ENCODE results near the gene GMCL2. TPM values are rescaled to one million over a fixed set of nuclear protein-coding genes. Genes with fewer than 3 reads are reported as not detected.

The GMCL2 gene
- total RNA-seq, 1 experiment from 2014 or later: not detected

DNA sequence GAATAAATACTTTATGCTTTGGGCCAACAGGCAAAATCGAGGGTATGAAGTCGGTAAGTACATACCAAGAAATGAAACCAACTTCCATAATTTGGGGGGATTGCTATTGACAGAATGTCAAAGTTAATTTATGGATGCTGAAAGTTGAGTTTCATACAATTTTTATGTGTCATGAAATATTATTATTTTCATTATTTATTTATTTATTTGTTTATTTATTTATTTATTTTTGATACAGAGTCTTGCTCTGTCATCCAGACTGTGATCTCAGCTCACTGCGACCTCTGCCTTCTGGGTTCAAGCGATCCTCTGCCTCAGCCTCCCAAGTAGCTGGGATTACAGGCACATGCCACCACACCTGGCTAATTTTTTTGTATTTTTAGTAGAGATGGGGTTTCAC is 4.5 kb upstream of the GMCL2 start:
- no peak overlapping the region for H2AFZ ChIP-seq (ENCODE audit: low read length)
- H3K4me1 Mint-ChIP-seq: peaks cover 21% of the 10 kb centered on the region in 2 experiments
- peaks cover 11% of the 10 kb centered on the region for H3K27me3 Mint-ChIP-seq (ENCODE audit: low read depth)
- no peak overlapping the region for H2BK5ac ChIP-seq (ENCODE audit: insufficient read length, low read length)
- H3K9ac ChIP-seq (ENCODE audit: extremely low read depth, insufficient read length, low read length): no peak overlapping the region
- no peak overlapping the region for H3T11ph ChIP-seq (ENCODE audit: low read length)
- H3K27ac ChIP-seq (ENCODE audit: insufficient read length, low read depth, low read length): no peak overlapping the region
- no peaks in the 10 kb centered on the region for H3K27me3 ChIP-seq (ENCODE audit: insufficient read depth, low read length)
- peaks cover 6 to 20% (median 7%) of the 10 kb centered on the region in 3 experiments for H3K36me3 Mint-ChIP-seq (ENCODE audit: insufficient read depth in 1 of 3, low read depth in 3 of 3)
- H3K56ac ChIP-seq (ENCODE audit: insufficient read length, low read depth, low read length): no peak overlapping the region
- H3K4me3 Mint-ChIP-seq: no peak overlapping the region
- H2BK120ac ChIP-seq (ENCODE audit: low read depth, low read length, poor library complexity, severe bottlenecking): no peak overlapping the region
- H3K18ac ChIP-seq (ENCODE audit: insufficient read length, low read depth, low read length): no peak overlapping the region
- no peak overlapping the region for H2BK15ac ChIP-seq (ENCODE audit: low read depth, low read length)
- no peak overlapping the region for H3K27ac Mint-ChIP-seq
- H3K23me2 ChIP-seq (ENCODE audit: insufficient read length, low read depth, low read length, poor library complexity, severe bottlenecking): no peaks in the 10 kb centered on the region
- no peak overlapping the region for H4K91ac ChIP-seq (ENCODE audit: insufficient read length, low read depth, low read length)
- H3K79me2 ChIP-seq (ENCODE audit: insufficient read depth, low read length): no peaks in the 10 kb centered on the region
- no peaks in the 10 kb centered on the region for H4K20me1 ChIP-seq (ENCODE audit: control insufficient read depth, insufficient read depth, insufficient read length)
- TF ChIP-seq, protein P1, sequence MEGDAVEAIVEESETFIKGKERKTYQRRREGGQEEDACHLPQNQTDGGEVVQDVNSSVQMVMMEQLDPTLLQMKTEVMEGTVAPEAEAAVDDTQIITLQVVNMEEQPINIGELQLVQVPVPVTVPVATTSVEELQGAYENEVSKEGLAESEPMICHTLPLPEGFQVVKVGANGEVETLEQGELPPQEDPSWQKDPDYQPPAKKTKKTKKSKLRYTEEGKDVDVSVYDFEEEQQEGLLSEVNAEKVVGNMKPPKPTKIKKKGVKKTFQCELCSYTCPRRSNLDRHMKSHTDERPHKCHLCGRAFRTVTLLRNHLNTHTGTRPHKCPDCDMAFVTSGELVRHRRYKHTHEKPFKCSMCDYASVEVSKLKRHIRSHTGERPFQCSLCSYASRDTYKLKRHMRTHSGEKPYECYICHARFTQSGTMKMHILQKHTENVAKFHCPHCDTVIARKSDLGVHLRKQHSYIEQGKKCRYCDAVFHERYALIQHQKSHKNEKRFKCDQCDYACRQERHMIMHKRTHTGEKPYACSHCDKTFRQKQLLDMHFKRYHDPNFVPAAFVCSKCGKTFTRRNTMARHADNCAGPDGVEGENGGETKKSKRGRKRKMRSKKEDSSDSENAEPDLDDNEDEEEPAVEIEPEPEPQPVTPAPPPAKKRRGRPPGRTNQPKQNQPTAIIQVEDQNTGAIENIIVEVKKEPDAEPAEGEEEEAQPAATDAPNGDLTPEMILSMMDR (conservative IDR thresholded peaks at IDR 0.05): no peak
- H2AK5ac ChIP-seq (ENCODE audit: insufficient read length, low read length): no peak overlapping the region
- no peaks in the 10 kb centered on the region for H3K79me1 ChIP-seq (ENCODE audit: insufficient read depth, low read depth, low read length, poor library complexity, severe bottlenecking)
- no peaks in the 10 kb centered on the region for H3K4me1 ChIP-seq (ENCODE audit: insufficient read depth, low read length)
- no peak overlapping the region for H4K5ac ChIP-seq (ENCODE audit: insufficient read length, low read depth, low read length)
- DNase-seq: no peak
- H3K9me3 Mint-ChIP-seq: peaks cover 21 to 24% of the 10 kb centered on the region in 2 experiments
- H2BK20ac ChIP-seq (ENCODE audit: low read depth, low read length, poor library complexity, severe bottlenecking): no peak overlapping the region
- H3K14ac ChIP-seq (ENCODE audit: insufficient read depth, low read length): no peak overlapping the region
- no CpG with 5 or more reads among the region's 4 CpGs for WGBS (ENCODE audit: extremely low coverage, insufficient read length, low lambda C conversion rate)
- no peak overlapping the region for H3K23ac ChIP-seq (ENCODE audit: insufficient read length, low read depth, low read length)
- H3K4me2 ChIP-seq (ENCODE audit: insufficient read depth, insufficient read length, low read length): no peak overlapping the region
- H4K8ac ChIP-seq (replicated peaks; ENCODE audit: insufficient read length, low read depth, low read length): no peak overlapping the region
- no peaks in the 10 kb centered on the region for H3K9me3 ChIP-seq (ENCODE audit: control insufficient read depth, low read depth, low read length)
- H2BK12ac ChIP-seq (ENCODE audit: insufficient read length, low read depth, low read length): no peak overlapping the region
- no peak overlapping the region for H3K4ac ChIP-seq (ENCODE audit: low read depth, low read length)

All from H9 (cell line).